OCI-LY3 (cell line): ENCODE results near the gene DLX3.

Experiments
- EZH2phosphoT487 ChIP-seq: fragments of 200-600 bp; shearing (Covaris generic); IDR thresholded peaks from 2 replicates; pipeline ENCODE4 v1.6.1; 2018; ENCODE audit warnings: antibody characterized with exemption, mixed run types, low read depth
- TF ChIP-seq, protein P1 (sequence below): fragments of 200-600, 300-600 bp; sonication (generic); IDR thresholded peaks from 2 replicates; pipeline ENCODE4 v1.5.1; 2014; ENCODE audit warnings: antibody characterized with exemption, low read length, low read depth

DNA sequence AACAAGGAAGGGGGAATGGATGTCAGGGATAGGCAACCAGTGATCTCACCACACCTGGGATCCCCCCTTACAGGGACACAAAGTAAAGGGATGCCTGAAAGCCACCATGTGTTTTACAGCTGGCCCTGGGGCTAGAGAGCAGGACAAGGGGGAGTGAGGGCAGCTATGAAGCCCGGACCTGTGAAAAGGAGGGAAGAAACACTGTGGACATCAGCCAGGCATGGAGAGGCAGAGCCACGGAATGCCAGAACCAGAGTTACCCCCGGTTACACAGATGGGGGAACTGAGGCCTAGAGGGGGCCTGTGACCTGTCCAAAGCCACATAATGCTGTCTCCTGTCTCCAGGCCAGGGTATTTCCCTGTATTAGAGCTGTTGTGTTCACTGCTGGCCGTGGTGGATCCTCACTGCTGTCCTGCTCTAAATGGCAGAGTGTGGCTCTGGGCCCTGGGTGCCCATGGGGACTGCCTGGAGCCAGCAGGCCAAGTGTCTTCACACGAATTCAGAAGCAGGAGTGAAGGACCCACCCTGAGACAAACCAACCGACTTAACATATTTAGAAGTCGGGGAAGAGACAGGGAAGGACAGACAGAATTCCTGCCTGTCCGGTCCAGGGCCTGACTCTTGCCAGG is 31.1 kb upstream of the DLX3 start:
- TF ChIP-seq, protein P1, sequence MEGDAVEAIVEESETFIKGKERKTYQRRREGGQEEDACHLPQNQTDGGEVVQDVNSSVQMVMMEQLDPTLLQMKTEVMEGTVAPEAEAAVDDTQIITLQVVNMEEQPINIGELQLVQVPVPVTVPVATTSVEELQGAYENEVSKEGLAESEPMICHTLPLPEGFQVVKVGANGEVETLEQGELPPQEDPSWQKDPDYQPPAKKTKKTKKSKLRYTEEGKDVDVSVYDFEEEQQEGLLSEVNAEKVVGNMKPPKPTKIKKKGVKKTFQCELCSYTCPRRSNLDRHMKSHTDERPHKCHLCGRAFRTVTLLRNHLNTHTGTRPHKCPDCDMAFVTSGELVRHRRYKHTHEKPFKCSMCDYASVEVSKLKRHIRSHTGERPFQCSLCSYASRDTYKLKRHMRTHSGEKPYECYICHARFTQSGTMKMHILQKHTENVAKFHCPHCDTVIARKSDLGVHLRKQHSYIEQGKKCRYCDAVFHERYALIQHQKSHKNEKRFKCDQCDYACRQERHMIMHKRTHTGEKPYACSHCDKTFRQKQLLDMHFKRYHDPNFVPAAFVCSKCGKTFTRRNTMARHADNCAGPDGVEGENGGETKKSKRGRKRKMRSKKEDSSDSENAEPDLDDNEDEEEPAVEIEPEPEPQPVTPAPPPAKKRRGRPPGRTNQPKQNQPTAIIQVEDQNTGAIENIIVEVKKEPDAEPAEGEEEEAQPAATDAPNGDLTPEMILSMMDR = no peak
- no peak for TF ChIP-seq EZH2phosphoT487
